Sigmoid colon (tissue), 7 donors: ENCODE data around the gene NAA80. TPM values are rescaled to one million over a fixed set of nuclear protein-coding genes. Genes with fewer than 3 reads are reported as not detected.

ENCODE experiments used
- DNase-seq: peaks from one replicate; pipeline ENCODE4 v3.0.0-alpha.2; 2019
- H3K27ac ChIP-seq, 4 donors: fragments of 200-600 bp; sonication (generic); one replicate each; pipeline ENCODE4 v1.5.1; 2016 to 2019; ENCODE audit warnings: mild to moderate bottlenecking in 1 of 4
- H3K27me3 ChIP-seq, 3 donors: fragments of 200-600 bp; sonication (generic); one replicate each; pipeline ENCODE4 v1.5.1; 2019; ENCODE audit warnings: mild to moderate bottlenecking in 1 of 3
- H3K36me3 ChIP-seq, 4 donors: fragments of 200-600 bp; sonication (generic); one replicate each; pipeline ENCODE4 v1.5.1; 2016 to 2019
- H3K4me1 ChIP-seq, 4 donors: fragments of 200-600 bp; sonication (generic); one replicate each; pipeline ENCODE4 v1.5.1; 2017 to 2019
- H3K4me3 ChIP-seq, 4 donors: fragments of 200-600 bp; sonication (generic); one replicate each; pipeline ENCODE4 v1.5.1; 2017 to 2019; ENCODE audit warnings: mild to moderate bottlenecking in 2 of 4, moderate library complexity in 1 of 4
- H3K9me3 ChIP-seq, 4 donors: fragments of 200-600 bp in 3 of 4; sonication (generic) in 3 of 4; one replicate each; pipeline versions ENCODE4 v1.5.1 to v1.6.1; 2013 to 2019
- CTCF ChIP-seq, 4 experiments: fragments of 450-650 bp in 3 of 4; fragments of 200-600 bp in 1 of 4; IDR thresholded peaks; one replicate each; pipeline ENCODE4 v1.5.1; 2016 to 2019; ENCODE audit warnings: antibody characterized with exemption in 4 of 4, mild to moderate bottlenecking in 3 of 4, moderate library complexity in 2 of 4
- EP300 ChIP-seq, 4 donors: sonication (generic); formaldehyde crosslinking; IDR thresholded peaks; one replicate each; pipeline ENCODE4 v1.6.1; 2017; ENCODE audit warnings: antibody characterized with exemption in 4 of 4
- POLR2A ChIP-seq, 2 donors: fragments of 450-650 bp; IDR thresholded peaks; one replicate each; pipeline ENCODE4 v1.6.1; 2016; ENCODE audit warnings: antibody characterized with exemption in 2 of 2, mild to moderate bottlenecking in 2 of 2, moderate library complexity in 2 of 2
- POLR2AphosphoS5 ChIP-seq, 4 donors: sonication (generic); formaldehyde crosslinking; IDR thresholded peaks; one replicate each; pipeline ENCODE4 v1.6.1; 2017; ENCODE audit warnings: antibody characterized with exemption in 4 of 4
- WGBS, 2 donors: extraction: QIAGEN DNeasy Blood & Tissue Kit; methylation state at CpG; one replicate each; pipeline ENCODE4 v1.1.7; 2013; 5-methylcytosine and 5-hydroxymethylcytosine counted together
- intact Hi-C: fragments of 100-400 bp; cut with DNase I; formaldehyde crosslinking; loops from one replicate; pipeline ENCODE4 v1.15.1; 2023
- polyA plus RNA-seq, 3 donors: library from polyadenylated mRNA; stranded (reverse); fragments of 200-250 nt; gene quantifications; one replicate each; pipeline ENCODE4 v1.2.3, GENCODE V29; 2013
- total RNA-seq, 4 donors: library from RNA; depleted of rRNA; stranded (reverse); fragments of >200 nt; gene quantifications; one replicate each; pipeline ENCODE4 v1.1.0, GENCODE V29; 2016
- donor health status: healthy with polysubstance abuse.
- donor health status: Bipolar disorder and iron deficiency.
- donor health status: healthy.

Gene NAA80
- total and polyA plus RNA-seq, 7 donors = 3.5 to 9.5 (median 6.4) TPM

- WGBS, 2 donors = 76 to 81% methylated on average over 4 of the region's 4 CpGs
- H3K27ac ChIP-seq = peak overlapping the region in 2 of 4 donors; percentile 22 to 27
These were observed 20.9 kb downstream of the NAA80 start for GRCh38 chr3:50278123-50278879.

DNA sequence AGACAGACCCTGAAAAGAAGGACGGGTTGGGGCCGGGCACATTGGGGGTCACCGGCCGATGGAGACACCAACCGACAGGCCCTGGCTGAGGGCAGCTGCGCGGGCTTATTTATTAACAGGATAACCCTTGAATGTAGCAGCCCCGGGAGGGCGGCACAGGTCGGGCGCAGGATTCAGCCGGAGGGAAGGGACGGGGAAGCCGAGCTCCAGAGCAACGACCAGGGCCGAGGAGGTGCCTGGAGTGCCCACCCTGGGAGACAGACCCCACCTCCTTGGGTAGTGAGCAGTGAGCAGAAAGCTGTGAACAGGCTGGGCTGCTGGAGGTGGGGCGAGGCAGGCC is 22.5 kb downstream of the NAA80 start:
- Histone ChIP-seq H3K27ac (no peak overlapping the region), H3K4me3 (no peak overlapping the region), H3K9me3 (no peaks in the 10 kb centered on the region), H3K27me3 (peaks cover 0 to 21% (median 0%) of the 10 kb centered on the region in 3 donors), H3K36me3 (peaks cover 0 to 11% (median 0%) of the 10 kb centered on the region in 4 donors), H3K4me1 (peaks cover 0 to 31% (median 20%) of the 10 kb centered on the region in 4 donors)
- 80 to 90% methylated on average over 17 of the region's 17 CpGs for whole genome bisulfite sequencing, 2 donors
- TF ChIP-seq POLR2A (IDR thresholded peaks at IDR 0.05) (no peak), CTCF (IDR thresholded peaks at IDR 0.05) (no peak), EP300 (IDR thresholded peaks at IDR 0.05) (no peak), POLR2AphosphoS5 (IDR thresholded peaks at IDR 0.05) (no peak)
- no peak for DNase-seq
- intact Hi-C loops = no loop called here

More at GRCh38 chr3:50278123-50278879, 20.9 kb downstream of the NAA80 start:
- peaks cover 0 to 11% (median 0%) of the 10 kb centered on the region in 4 donors for H3K36me3 ChIP-seq
- H3K9me3 ChIP-seq = no peaks in the 10 kb centered on the region
- no peak for DNase-seq
- intact Hi-C loops = no loop called here
- H3K4me1 ChIP-seq = peaks cover 0 to 22% (median 13%) of the 10 kb centered on the region in 4 donors
- no peak overlapping the region for H3K4me3 ChIP-seq
- H3K27me3 ChIP-seq = peaks cover 0 to 21% (median 0%) of the 10 kb centered on the region in 3 donors
- TF ChIP-seq POLR2AphosphoS5 (IDR thresholded peaks at IDR 0.05) = no peak
- TF ChIP-seq CTCF (IDR thresholded peaks at IDR 0.05) = no peak
- no peak for TF ChIP-seq EP300 (IDR thresholded peaks at IDR 0.05)
- no peak for TF ChIP-seq POLR2A (IDR thresholded peaks at IDR 0.05)

GRCh38 chr3:50275996-50276761 is 23.0 kb downstream of the NAA80 start:
- no peak overlapping the region for H3K4me3 ChIP-seq
- peaks cover 0 to 31% (median 20%) of the 10 kb centered on the region in 4 donors for H3K4me1 ChIP-seq
- H3K36me3 ChIP-seq = peaks cover 0 to 11% (median 0%) of the 10 kb centered on the region in 4 donors
- no peak overlapping the region for H3K27ac ChIP-seq
- 47 to 85% methylated on average over 79 of the region's 79 CpGs for WGBS, 2 donors
- intact Hi-C loops = no loop called here
- peaks cover 0 to 21% (median 0%) of the 10 kb centered on the region in 3 donors for H3K27me3 ChIP-seq
- TF ChIP-seq CTCF (IDR thresholded peaks at IDR 0.05) (no peak), EP300 (IDR thresholded peaks at IDR 0.05) (no peak), POLR2AphosphoS5 (IDR thresholded peaks at IDR 0.05) (no peak), POLR2A (IDR thresholded peaks at IDR 0.05) (no peak)
- H3K9me3 ChIP-seq = no peaks in the 10 kb centered on the region
- DNase-seq = no peak

- 46 to 80% methylated on average over 65 of the region's 65 CpGs for WGBS, 2 donors
- intact Hi-C loops = no loop called here
- Histone ChIP-seq H3K27me3 (peaks cover 0 to 21% (median 0%) of the 10 kb centered on the region in 3 donors), H3K36me3 (peaks cover 0 to 11% (median 0%) of the 10 kb centered on the region in 4 donors), H3K4me1 (peaks cover 0 to 33% (median 20%) of the 10 kb centered on the region in 4 donors), H3K27ac (no peak overlapping the region), H3K9me3 (no peaks in the 10 kb centered on the region), H3K4me3 (no peak overlapping the region)
- DNase-seq = peak; percentile 64
- TF ChIP-seq POLR2A (IDR thresholded peaks at IDR 0.05) (no peak), CTCF (IDR thresholded peaks at IDR 0.05) (no peak), POLR2AphosphoS5 (IDR thresholded peaks at IDR 0.05) (no peak), EP300 (IDR thresholded peaks at IDR 0.05) (no peak)
These were observed 23.8 kb downstream of the NAA80 start for GRCh38 chr3:50275141-50275995.
